Endothelial cell of umbilical vein (primary cell): ENCODE results near the gene GPRC5D. TPM values are rescaled to one million over a fixed set of nuclear protein-coding genes. Genes with fewer than 3 reads are reported as not detected.

Source experiments
- BruUV-seq: library from RNA; stranded (reverse); fragments of 400-500 nt; replicated peaks from 2 replicates; lab custom pipeline; 2021; lab: Mats Ljungman, UMichigan
- CTCF ChIA-PET: fragments of 300-600, 350-600 bp; sonication (Branson Sonifier 250); formaldehyde crosslinking; loops from one replicate; lab custom pipeline; 2021; ENCODE audit warnings: antibody characterized with exemption, inconsistent platforms; lab: Charles Lee
- POLR2A ChIA-PET: fragments of 300-600, 350-600 bp; sonication (Branson Sonifier 250); formaldehyde crosslinking; loops from one replicate; lab custom pipeline; 2021; ENCODE audit warnings: antibody characterized with exemption, inconsistent platforms; lab: Charles Lee
- DNase-seq: peaks from one replicate; pipeline ENCODE4 v3.0.0-alpha.2; 2011; ENCODE audit warnings: low read depth, low spot score
- FAIRE-seq: peaks from 2 replicates; lab custom pipeline; 2011; peaks lifted over from hg19 to GRCh38; lab: Jason Lieb, UNC
- H2AFZ ChIP-seq: 2 replicates; pipeline ENCODE4 v1.6.0; 2012; ENCODE audit warnings: low read depth, low read length, control low read depth, inconsistent platforms
- H3K27ac ChIP-seq: 2 replicates; pipeline ENCODE4 v1.5.1; 2011; ENCODE audit warnings: low read depth, mild to moderate bottlenecking, control low read depth, low read length, moderate library complexity; ENCODE audit not compliant: insufficient read depth
- H3K27me3 ChIP-seq, 2 experiments: 2 replicates each; pipeline versions ENCODE4 v1.6.0 to v1.6.1; 2011; ENCODE audit warnings: low read length in 2 of 2, mixed read lengths in 1 of 2; ENCODE audit not compliant: control insufficient read depth in 2 of 2, insufficient read depth in 2 of 2
- H3K36me3 ChIP-seq, 2 experiments: 2 replicates in 1 of 2; 3 replicates in 1 of 2; pipeline ENCODE4 v1.5.1; 2011; ENCODE audit warnings: low read length in 2 of 2, mild to moderate bottlenecking in 1 of 2, moderate library complexity in 1 of 2; ENCODE audit not compliant: control insufficient read depth in 2 of 2, insufficient read depth in 2 of 2; ENCODE audit errors: extremely low read depth in 1 of 2
- H3K4me1 ChIP-seq: 3 replicates; pipeline ENCODE4 v1.5.1; 2011; ENCODE audit warnings: mild to moderate bottlenecking, low read length; ENCODE audit not compliant: control insufficient read depth, insufficient read depth; ENCODE audit errors: extremely low read depth
- H3K4me2 ChIP-seq: 2 replicates; pipeline ENCODE4 v1.6.1; 2011; ENCODE audit warnings: low read length, control low read depth, mixed read lengths; ENCODE audit not compliant: insufficient read depth
- H3K4me3 ChIP-seq, 3 experiments: fragments of 200-600 bp in 1 of 3; sonication (generic), shearing (Covaris generic) in 1 of 3; replicated peaks in 1 of 3; 2 replicates each; pipeline ENCODE4 v1.5.1; 2011 to 2016; ENCODE audit warnings: control low read depth in 3 of 3, low read length in 3 of 3, mild to moderate bottlenecking in 2 of 3, inconsistent platforms in 1 of 3, low read depth in 1 of 3, moderate library complexity in 1 of 3; ENCODE audit not compliant: insufficient read depth in 1 of 3
- H3K79me2 ChIP-seq: 2 replicates; pipeline ENCODE4 v1.6.0; 2012; ENCODE audit warnings: low read length, inconsistent platforms; ENCODE audit not compliant: control insufficient read depth, insufficient read depth
- H3K9ac ChIP-seq: replicated peaks from 2 replicates; pipeline ENCODE3; 2011; ENCODE audit warnings: low read length, control low read depth; ENCODE audit not compliant: insufficient read depth; ENCODE audit errors: extremely low read depth
- H3K9me1 ChIP-seq: replicated peaks from 3 replicates; pipeline ENCODE4 v1.6.0; 2011; ENCODE audit warnings: mild to moderate bottlenecking, low read length; ENCODE audit not compliant: control insufficient read depth, insufficient read depth; ENCODE audit errors: extremely low read depth
- H3K9me3 ChIP-seq: replicated peaks from 2 replicates; pipeline ENCODE4 v1.5.1; 2012; ENCODE audit warnings: low read length, inconsistent platforms; ENCODE audit not compliant: control insufficient read depth, insufficient read depth
- H4K20me1 ChIP-seq: replicated peaks from 2 replicates; pipeline ENCODE3; 2011; ENCODE audit warnings: mild to moderate bottlenecking, low read length; ENCODE audit not compliant: control insufficient read depth, insufficient read depth; ENCODE audit errors: extremely low read depth
- CTCF ChIP-seq, 2 donors: IDR thresholded peaks; 1 replicate in 1 of 2; 2 replicates in 1 of 2; pipeline ENCODE4 v1.5.1; 2011; ENCODE audit warnings: low read length in 2 of 2, mild to moderate bottlenecking in 2 of 2, moderate library complexity in 2 of 2, control low read depth in 1 of 2, inconsistent platforms in 1 of 2, low read depth in 1 of 2; ENCODE audit not compliant: insufficient read depth in 1 of 2; ENCODE audit errors: extremely low read depth in 1 of 2
- EZH2 ChIP-seq: IDR thresholded peaks from 2 replicates; pipeline ENCODE4 v1.6.1; 2012; ENCODE audit warnings: borderline replicate concordance, low read depth, mild to moderate bottlenecking, moderate library complexity, low read length, inconsistent platforms; ENCODE audit not compliant: severe bottlenecking
- FOS ChIP-seq: IDR thresholded peaks from 2 replicates; pipeline ENCODE4 v1.6.1; 2011; ENCODE audit warnings: mild to moderate bottlenecking, low read length, moderate library complexity, borderline replicate concordance; ENCODE audit not compliant: insufficient read depth
- MAX ChIP-seq: IDR thresholded peaks from 2 replicates; pipeline ENCODE4 v1.6.1; 2011; ENCODE audit not compliant: insufficient read depth, insufficient read length
- POLR2A ChIP-seq: IDR thresholded peaks from 2 replicates; pipeline ENCODE4 v1.6.1; 2012; ENCODE audit warnings: low read depth, mild to moderate bottlenecking, control low read depth, low read length
- POLR2AphosphoS5 ChIP-seq: IDR thresholded peaks from 2 replicates; pipeline ENCODE4 v1.6.1; 2012; ENCODE audit warnings: low read depth, mild to moderate bottlenecking, control low read depth, low read length, moderate library complexity; ENCODE audit not compliant: insufficient read depth
- dilution Hi-C: fragments of 300-500 bp; cut with MboI; formaldehyde crosslinking; loops from one replicate; pipeline ENCODE4 v1.15.0; 2019; ENCODE audit warnings: low sequenced_read_pairs; ENCODE audit not compliant: extremely low pct_ligation_motif_present
- intact Hi-C: fragments of 100-400 bp; cut with micrococcal nuclease; formaldehyde crosslinking; loops from one replicate; pipeline ENCODE4 v1.10.0; 2022
- polyA plus RNA-seq, 4 experiments: library from polyadenylated mRNA; depleted of rRNA in 3 of 4; stranded (reverse) in 3 of 4; unstranded in 1 of 4; fragments of >200 nt; gene quantifications; 2 replicates each; pipeline versions ENCODE4 v1.2.1 to v1.2.3, GENCODE V29; 2011 to 2012; ENCODE audit warnings: missing spikeins in 1 of 4
- total RNA-seq: library from RNA; stranded (reverse); gene quantifications from 2 replicates; pipeline ENCODE4 v1.2.3, GENCODE V29; 2021

GPRC5D gene
- total and polyA plus RNA-seq, 2 donors (not counting 3 experiments of a cell fraction or from before 2014, with no cell fraction given): not detected

GRCh38 chr12:12999959-13000615, 48.1 kb upstream of the GPRC5D start, which contains the start of gene HEBP1:
Gene HEBP1 (minus strand): TSS chr12:13000265. CDS start chr12:13000114, 151 bp downstream.
- DNase-seq (peak; percentile 89), FAIRE-seq (peak; percentile 85)
- Histone ChIP-seq H3K79me2 (peaks cover 8% of the 10 kb centered on the region), H2AFZ (peak within 1 kb of the TSS; percentile 90), H3K9ac (peak within 1 kb of the TSS; percentile 92), H3K27ac (peak within 1 kb of the TSS; percentile 71), H3K9me3 (no peaks in the 10 kb centered on the region), H3K36me3 (no peaks in the 10 kb centered on the region), H3K9me1 (no peaks in the 10 kb centered on the region), H3K4me3 (peak within 1 kb of the TSS; percentile 55 to 87 (median 85)), H3K4me2 (peak within 1 kb of the TSS; percentile 78), H3K27me3 (no peaks in the 10 kb centered on the region), H4K20me1 (no peaks in the 10 kb centered on the region), H3K4me1 (peaks cover 22% of the 10 kb centered on the region)
- no TSS peak for BruUV-seq
- ChIA-PET CTCF (interaction anchor here (0.9 to 2.0 kb wide), 6 partner anchors 84 to 235 kb away, joined by 3 to 13 read pairs (median 3); no protein-coding TSS in a partner anchor), POLR2A (no interaction called here)
- dilution Hi-C loops (no loop called here), intact Hi-C loops (loop anchor here (1.0 to 2.0 kb wide), 7 partner anchors 44 to 210 kb away; partner anchors contain the start of genes EMP1 and FAM234B)
- no peak for TF ChIP-seq FOS
- TF ChIP-seq POLR2A: peak; percentile 91
- no peak for TF ChIP-seq EZH2
- no peak for TF ChIP-seq CTCF (IDR thresholded peaks at IDR 0.05; ENCODE audit: extremely low read depth in 1 of 2, insufficient read depth in 1 of 2, low read depth in 1 of 2, low read length in 2 of 2)
- TF ChIP-seq MAX: no peak
- TF ChIP-seq POLR2AphosphoS5: peak; percentile 88
